T-helper 17 cell (primary cell): Measurements from ENCODE around the gene MAP1B. TPM values are rescaled to one million over a fixed set of nuclear protein-coding genes. Genes with fewer than 3 reads are reported as not detected.

Source experiments
- ATAC-seq: fragments of 150-1000 bp; cut with Tn5 transposase; 2 replicates; pipeline ENCODE4 v1.10.0; 2021; ENCODE audit warnings: mild to moderate bottlenecking, moderate library complexity
- DNase-seq, 3 donors: peaks; one replicate each; pipeline versions ENCODE4 v3.0.0 to v3.0.0-alpha.2; 2020 to 2021
- H3K9me3 ChIP-seq: one replicate; pipeline ENCODE4 v1.7.0; 2013; ENCODE audit warnings: low read length, mild to moderate bottlenecking; ENCODE audit not compliant: control insufficient read depth, poor library complexity, severe bottlenecking
- H3K27ac Mint-ChIP-seq: one replicate; pipeline ENCODE4 v1.8.0; 2022; ENCODE audit warnings: mild to moderate bottlenecking, moderate library complexity, mixed read lengths
- H3K27me3 Mint-ChIP-seq: one replicate; pipeline ENCODE4 v1.8.0; 2022; ENCODE audit warnings: mixed read lengths
- H3K36me3 Mint-ChIP-seq: one replicate; pipeline ENCODE4 v1.8.0; 2022; ENCODE audit warnings: low read depth, mixed read lengths
- H3K4me1 Mint-ChIP-seq: one replicate; pipeline ENCODE4 v1.8.0; 2022; ENCODE audit warnings: mild to moderate bottlenecking, mixed read lengths
- H3K4me3 Mint-ChIP-seq: one replicate; pipeline ENCODE4 v1.8.0; 2022; ENCODE audit warnings: mild to moderate bottlenecking, moderate library complexity, mixed read lengths
- total RNA-seq, 4 donors: library from RNA in 2 of 4; stranded (reverse) in 2 of 4; gene quantifications; one replicate each; pipeline ENCODE4 v1.2.3 and lab custom pipeline; 2022 to 2026

MAP1B gene
- total RNA-seq, 2 donors from 2014 or later = 0.05 to 1.4 TPM

DNA sequence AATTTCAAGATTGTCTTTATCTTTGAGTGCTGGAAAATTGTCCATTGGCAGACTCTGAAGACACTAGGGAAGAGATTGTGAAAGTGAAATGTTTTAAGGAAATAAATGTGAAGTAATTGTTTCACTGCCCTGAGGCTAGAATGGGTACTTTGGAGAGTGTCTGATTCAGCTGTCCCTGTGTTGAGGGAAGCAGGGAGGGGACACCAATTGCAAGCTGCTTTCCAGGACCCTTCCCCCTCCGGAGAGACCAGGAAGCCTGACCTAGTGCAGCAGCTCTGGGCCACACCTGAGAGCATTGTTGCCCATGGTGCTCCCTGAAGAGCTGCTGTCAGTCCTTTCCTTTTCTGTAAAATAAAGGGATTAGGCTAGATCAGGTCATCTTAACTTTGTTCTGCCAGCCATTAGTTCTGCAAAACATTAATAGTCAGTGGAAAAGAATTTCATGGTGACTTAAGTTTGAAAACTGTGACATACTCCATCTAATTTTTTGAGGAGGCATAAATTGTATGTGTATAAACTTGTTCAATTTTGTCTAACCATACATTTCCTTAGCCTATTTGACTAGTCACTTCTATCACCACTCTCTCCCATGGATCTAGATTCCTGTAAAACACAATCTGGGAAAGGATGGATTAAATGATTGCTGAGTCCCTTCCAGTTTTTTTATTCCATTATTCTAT, 18.8 kb downstream of the MAP1B start:
- Mint-ChIP-seq H3K27me3 (peaks cover 77% of the 10 kb centered on the region), H3K4me3 (no peak overlapping the region), H3K4me1 (peaks cover 2% of the 10 kb centered on the region), H3K36me3 (peaks cover 2% of the 10 kb centered on the region), H3K27ac (no peak overlapping the region)
- H3K9me3 ChIP-seq = no peaks in the 10 kb centered on the region
- DNase-seq (no peak), ATAC-seq (no peak)

DNA sequence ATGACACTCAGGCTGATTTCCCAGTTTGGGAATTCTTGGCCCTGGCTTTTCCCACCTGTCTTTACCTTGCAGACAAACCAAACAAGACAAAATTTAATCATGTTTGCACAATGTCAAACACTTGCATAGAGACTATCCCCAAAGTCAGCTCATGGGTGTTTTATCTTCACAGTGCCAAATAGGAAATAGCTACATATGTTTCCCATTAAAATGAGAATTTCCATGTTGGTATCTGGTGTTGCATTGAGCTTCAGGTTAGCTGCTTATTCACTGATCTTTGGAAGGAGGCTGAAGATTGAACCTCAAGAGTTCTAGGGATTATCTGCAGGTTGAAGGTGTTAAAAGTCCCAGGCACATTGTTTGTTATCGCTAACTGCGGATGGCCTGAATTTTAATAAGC, 19.5 kb downstream of the MAP1B start:
- Mint-ChIP-seq H3K27me3 (peaks cover 77% of the 10 kb centered on the region), H3K4me3 (no peak overlapping the region), H3K36me3 (peaks cover 2% of the 10 kb centered on the region), H3K27ac (no peak overlapping the region), H3K4me1 (peaks cover 2% of the 10 kb centered on the region)
- H3K9me3 ChIP-seq = no peaks in the 10 kb centered on the region
- ATAC-seq (no peak), DNase-seq (no peak)

DNA sequence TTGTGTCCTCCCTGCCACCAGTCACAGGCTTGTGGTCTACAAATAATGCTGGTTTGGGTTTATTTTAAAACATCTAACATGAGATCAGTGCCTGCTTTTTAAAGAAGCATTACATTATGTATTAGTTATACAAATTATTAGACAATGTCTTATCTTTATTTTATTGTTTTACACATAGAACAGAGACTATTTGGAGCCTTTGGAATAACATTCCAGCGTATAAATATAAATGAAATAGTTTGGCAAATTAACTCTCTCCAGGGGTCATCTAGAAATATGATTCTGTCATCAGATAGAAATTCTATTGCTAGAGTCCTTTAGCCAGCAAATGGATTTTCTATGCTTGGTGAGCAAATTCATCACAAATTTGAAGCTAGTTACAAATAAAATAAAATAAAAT, 22.4 kb downstream of the MAP1B start:
- peaks cover 2% of the 10 kb centered on the region for H3K36me3 Mint-ChIP-seq
- ATAC-seq = no peak
- no peak overlapping the region for H3K27ac Mint-ChIP-seq
- no peak for DNase-seq
- no peak overlapping the region for H3K4me3 Mint-ChIP-seq
- H3K9me3 ChIP-seq = no peaks in the 10 kb centered on the region
- peaks cover 80% of the 10 kb centered on the region for H3K27me3 Mint-ChIP-seq
- H3K4me1 Mint-ChIP-seq = peaks cover 2% of the 10 kb centered on the region

- Mint-ChIP-seq H3K4me3 (no peak overlapping the region), H3K4me1 (peaks cover 2% of the 10 kb centered on the region), H3K27ac (no peak overlapping the region), H3K27me3 (peaks cover 77% of the 10 kb centered on the region), H3K36me3 (peaks cover 2% of the 10 kb centered on the region)
- ATAC-seq = no peak
- no peak for DNase-seq
- no peaks in the 10 kb centered on the region for H3K9me3 ChIP-seq
These were observed 23.1 kb downstream of the MAP1B start for GRCh38 chr5:72130351-72130761.

DNA sequence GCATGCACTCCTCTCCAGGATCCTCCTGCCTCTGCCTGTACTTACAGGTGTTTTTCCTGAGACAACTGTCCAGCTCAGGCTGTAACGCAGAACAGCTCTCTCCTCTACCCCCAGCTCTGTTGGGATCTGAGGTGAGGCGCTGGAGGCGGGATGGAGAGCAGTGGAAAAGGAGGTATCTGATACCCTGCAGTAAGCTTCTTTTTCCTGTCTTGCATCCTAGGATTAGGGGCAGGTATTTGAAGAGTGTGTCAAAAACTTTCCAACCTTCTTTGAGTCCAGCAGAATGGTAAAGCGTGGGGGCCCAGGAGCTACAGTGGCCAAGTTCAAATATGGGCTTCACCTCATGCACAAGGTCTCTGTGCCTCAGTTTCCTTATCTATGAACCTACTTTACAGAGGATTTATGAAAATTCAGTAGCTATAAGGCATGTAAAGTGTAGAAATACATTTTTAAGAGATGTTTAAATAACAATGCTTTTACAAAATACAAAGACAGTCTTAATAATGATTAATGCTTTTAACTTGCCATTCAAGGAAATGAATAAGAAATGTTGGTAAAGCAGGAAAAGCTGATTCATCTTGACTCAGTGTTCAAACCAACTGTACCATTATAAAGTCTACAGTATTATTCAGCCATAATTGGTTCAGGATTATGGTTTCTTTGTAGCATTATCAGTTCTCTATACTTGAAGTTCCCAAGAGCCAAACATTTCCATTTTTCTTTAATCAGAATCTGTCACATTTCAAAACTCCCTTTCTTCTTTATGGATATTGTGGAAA, 26.1 kb downstream of the MAP1B start:
- ATAC-seq (no peak), DNase-seq (no peak)
- H3K9me3 ChIP-seq = no peaks in the 10 kb centered on the region
- Mint-ChIP-seq H3K27ac (no peak overlapping the region), H3K4me3 (no peak overlapping the region), H3K36me3 (peaks cover 2% of the 10 kb centered on the region), H3K4me1 (peaks cover 2% of the 10 kb centered on the region), H3K27me3 (peaks cover 62% of the 10 kb centered on the region)

DNA sequence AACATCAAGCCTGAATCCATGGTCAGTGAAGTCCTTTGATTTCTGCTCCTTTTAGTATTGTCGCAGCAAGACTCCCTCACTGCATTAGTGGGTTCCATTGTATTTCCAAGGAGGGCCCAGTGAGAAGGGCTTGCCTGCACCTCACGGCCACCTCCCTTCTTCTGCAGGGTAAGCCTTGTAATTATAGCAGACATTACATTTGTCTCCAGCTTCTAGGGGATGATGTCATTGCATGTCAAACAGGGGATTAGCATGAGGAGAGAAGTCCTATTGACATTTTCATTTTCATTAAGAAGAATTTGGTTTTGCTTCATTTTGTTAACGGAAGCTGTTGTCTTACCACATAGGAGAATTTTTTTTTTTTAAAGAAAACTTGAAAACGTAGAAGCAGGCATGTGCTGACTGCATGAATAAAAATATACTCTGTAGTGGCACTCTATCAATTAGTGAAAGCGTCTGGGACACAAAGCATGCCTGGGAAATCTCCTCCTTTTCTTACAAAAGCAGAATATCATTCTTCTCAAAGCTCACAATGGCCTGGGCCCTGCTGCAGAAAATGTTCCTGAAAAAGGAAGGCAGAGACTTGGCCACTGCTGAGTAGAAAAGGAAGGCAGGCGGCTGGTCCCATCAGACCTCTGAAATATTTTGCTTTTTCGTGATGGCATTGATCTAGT, 27.1 kb downstream of the MAP1B start:
- Mint-ChIP-seq H3K27me3 (peaks cover 65% of the 10 kb centered on the region), H3K27ac (no peak overlapping the region), H3K4me1 (peaks cover 5% of the 10 kb centered on the region), H3K4me3 (no peak overlapping the region), H3K36me3 (peaks cover 2% of the 10 kb centered on the region)
- DNase-seq (no peak), ATAC-seq (no peak)
- no peaks in the 10 kb centered on the region for H3K9me3 ChIP-seq

DNA sequence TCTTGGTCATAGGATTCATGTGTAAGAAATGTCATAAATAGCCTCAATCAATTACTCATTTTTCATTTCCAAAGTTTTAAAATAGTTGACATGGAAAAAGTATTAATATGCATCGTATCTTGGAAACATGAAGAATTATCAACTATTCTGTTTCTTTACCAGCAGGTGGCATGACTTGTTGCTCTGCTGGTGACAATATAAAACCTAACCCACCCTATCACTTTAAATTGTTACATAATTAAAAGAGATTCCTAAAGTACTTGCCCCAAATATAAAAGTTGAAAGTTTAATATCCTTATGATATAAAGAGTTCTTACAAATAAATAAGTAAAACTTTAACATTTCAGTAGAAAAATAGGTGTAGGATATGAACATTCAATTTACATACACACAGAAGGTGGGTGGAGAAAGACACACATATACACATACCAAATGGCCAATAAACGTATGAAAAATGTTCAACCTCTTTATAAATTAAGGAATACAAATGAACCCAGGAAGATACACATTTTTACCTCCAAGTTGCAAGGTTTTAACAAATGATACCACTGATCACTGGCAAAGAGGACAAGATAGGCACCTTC, 30.6 kb downstream of the MAP1B start:
- Mint-ChIP-seq H3K4me1 (peaks cover 2% of the 10 kb centered on the region), H3K27ac (no peak overlapping the region), H3K4me3 (no peak overlapping the region), H3K27me3 (peaks cover 65% of the 10 kb centered on the region), H3K36me3 (no peaks in the 10 kb centered on the region)
- no peak for ATAC-seq
- no peaks in the 10 kb centered on the region for H3K9me3 ChIP-seq
- no peak for DNase-seq

DNA sequence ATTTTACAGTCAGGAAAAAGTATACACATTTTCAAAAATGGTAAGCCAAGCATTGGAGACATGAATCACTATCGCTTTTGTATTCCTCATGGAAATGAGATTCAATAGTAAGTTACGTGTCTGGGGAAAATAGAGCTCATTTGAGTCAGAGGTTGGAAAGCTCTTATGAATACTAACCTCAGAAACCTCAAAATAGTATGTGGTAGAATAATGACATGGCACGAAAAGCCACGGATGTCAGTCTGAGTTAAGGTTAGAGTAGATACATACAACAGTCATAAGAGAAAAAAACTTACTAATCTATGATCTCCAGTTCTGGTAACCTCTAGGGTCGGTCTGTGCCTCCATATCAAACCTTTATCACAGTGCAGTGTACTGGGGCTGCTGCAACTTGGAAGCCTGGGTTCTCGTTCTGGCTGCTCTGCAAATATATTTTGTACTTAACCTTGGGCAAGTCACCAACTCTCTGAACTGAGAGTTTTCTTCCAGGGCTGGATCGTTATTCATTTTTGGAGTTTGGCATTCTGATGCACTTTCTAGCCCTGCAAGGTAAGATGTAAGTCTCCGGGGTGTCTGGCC, 31.8 kb downstream of the MAP1B start:
- Mint-ChIP-seq H3K27me3 (peaks cover 63% of the 10 kb centered on the region), H3K27ac (no peak overlapping the region), H3K36me3 (no peaks in the 10 kb centered on the region), H3K4me1 (peaks cover 2% of the 10 kb centered on the region), H3K4me3 (no peak overlapping the region)
- DNase-seq (no peak), ATAC-seq (peak; percentile 50)
- H3K9me3 ChIP-seq = no peaks in the 10 kb centered on the region

DNA sequence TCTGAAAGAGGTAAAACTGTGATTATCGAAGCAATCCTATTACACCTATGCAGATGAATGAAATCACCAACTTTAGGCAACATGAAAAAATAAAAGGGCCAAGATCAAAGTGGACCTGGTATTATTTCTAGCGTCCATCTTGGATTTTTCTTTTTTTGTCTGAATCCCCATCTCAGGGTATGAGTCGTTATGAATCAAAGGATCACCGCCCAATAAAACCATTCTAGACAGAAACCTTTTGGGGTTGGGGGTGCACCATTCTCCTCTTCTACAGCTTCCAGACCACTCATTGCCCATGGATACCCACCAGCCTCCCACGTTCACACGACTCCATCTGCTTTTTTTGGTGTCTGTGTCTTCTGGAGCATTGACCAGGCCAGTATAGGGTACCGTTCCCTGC, 33.4 kb downstream of the MAP1B start:
- no peak for DNase-seq
- Mint-ChIP-seq H3K27me3 (peaks cover 69% of the 10 kb centered on the region), H3K4me1 (peaks cover 2% of the 10 kb centered on the region), H3K27ac (no peak overlapping the region), H3K4me3 (no peak overlapping the region), H3K36me3 (no peaks in the 10 kb centered on the region)
- no peaks in the 10 kb centered on the region for H3K9me3 ChIP-seq
- ATAC-seq = no peak

DNA sequence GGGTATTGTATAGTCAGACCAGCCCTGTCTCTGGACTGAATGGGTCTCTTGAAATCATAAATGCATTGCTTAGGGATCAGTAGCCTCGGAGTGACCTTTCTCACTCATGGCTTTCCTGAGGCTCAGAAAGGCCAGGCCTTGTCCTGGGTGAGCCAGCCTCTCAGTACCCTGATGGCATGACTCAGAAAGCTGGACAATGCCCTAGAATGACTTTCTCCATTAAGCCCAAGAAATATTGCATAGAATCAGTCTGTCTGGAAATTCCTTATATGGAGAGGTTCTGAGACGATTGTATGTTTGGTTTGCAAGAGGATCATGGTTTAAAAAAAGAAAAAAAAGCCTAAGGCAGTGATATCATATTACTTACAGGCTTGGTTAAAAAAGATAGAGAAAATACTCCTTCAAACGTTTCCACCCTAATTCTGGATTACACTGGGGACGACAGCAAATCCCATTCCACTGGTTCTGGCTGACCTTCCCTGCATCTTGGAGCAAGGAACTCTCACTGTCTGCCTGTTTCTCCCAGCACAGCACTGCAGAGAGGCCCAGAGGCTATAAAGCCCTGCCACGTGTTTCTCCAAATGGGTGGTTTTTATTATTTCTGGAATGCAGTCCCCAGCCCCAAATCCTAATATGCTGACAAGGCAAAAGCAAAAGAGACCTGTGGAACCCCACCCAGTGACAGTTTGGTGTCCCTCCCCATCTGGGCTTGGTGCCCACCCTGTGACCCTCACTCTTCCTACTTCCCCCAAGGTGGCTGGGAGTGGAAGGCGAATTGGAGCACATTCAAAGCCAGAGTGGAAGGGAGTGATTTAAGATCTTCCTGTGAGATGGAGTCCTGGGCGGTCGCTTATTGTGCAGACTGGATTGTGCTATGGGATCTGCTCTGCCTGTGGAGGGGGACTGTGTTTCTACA, 34.4 kb downstream of the MAP1B start:
- no peak for DNase-seq
- no peaks in the 10 kb centered on the region for H3K9me3 ChIP-seq
- H3K36me3 Mint-ChIP-seq = no peaks in the 10 kb centered on the region
- no peak for ATAC-seq
- H3K4me3 Mint-ChIP-seq = no peak overlapping the region
- peaks cover 66% of the 10 kb centered on the region for H3K27me3 Mint-ChIP-seq
- H3K27ac Mint-ChIP-seq = no peak overlapping the region
- peaks cover 2% of the 10 kb centered on the region for H3K4me1 Mint-ChIP-seq

- Mint-ChIP-seq H3K27me3 (peaks cover 52% of the 10 kb centered on the region), H3K36me3 (no peaks in the 10 kb centered on the region), H3K4me1 (no peaks in the 10 kb centered on the region), H3K27ac (no peak overlapping the region), H3K4me3 (no peak overlapping the region)
- ATAC-seq (no peak), DNase-seq (no peak)
- H3K9me3 ChIP-seq = no peaks in the 10 kb centered on the region
These were observed 37.5 kb downstream of the MAP1B start for GRCh38 chr5:72144762-72145161.

DNA sequence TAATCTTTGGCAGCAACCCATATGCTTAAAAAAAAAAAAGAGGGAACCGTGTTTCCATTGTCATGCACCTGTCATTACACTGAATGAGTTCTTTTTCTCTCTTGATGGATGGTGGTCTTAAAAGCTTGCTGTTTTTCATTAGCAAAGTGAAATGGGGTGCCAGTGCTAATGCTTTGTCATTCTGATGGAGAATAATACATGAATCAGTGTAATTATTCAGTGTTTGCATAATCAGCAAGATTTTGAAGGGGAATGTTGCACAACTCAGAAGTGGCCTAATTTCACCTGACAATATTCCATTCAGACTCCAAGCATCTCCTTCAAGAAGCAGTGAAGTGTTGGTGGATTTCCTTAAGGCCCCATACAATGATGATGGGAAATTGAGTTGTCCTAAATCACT, 38.1 kb downstream of the MAP1B start:
- no peaks in the 10 kb centered on the region for H3K36me3 Mint-ChIP-seq
- no peak overlapping the region for H3K27ac Mint-ChIP-seq
- H3K27me3 Mint-ChIP-seq = peaks cover 50% of the 10 kb centered on the region
- no peaks in the 10 kb centered on the region for H3K9me3 ChIP-seq
- H3K4me1 Mint-ChIP-seq = no peaks in the 10 kb centered on the region
- H3K4me3 Mint-ChIP-seq = no peak overlapping the region
- DNase-seq (no peak), ATAC-seq (no peak)
